Measurements from ENCODE around the gene NDUFA8. TPM values are rescaled to one million over a fixed set of nuclear protein-coding genes. Genes with fewer than 3 reads are reported as not detected.
A peak's percentile ranks its signal among the peaks of the same experiment; 100 is the strongest.

Gene NDUFA8
- total RNA-seq, 4 donors from 2014 or later, result 17.2 to 33.8 (median 28.9) TPM

- intact Hi-C loops (cut with DNase I; ENCODE audit: low total_unique reads), result no loop called here
- 72 to 73% methylated on average over 1 of the region's 1 CpG for WGBS, 2 donors
- DNase-seq (ENCODE audit: low spot score in 2 of 2), result no peak
- no peak for TF ChIP-seq POLR2A (IDR thresholded peaks at IDR 0.05)
- no peak overlapping the region for H3K4me3 ChIP-seq (ENCODE audit: low read depth, poor library complexity, severe bottlenecking)
Measured at GRCh38 chr9:122143296-122143695, 16.3 kb downstream of the NDUFA8 start.

GRCh38 chr9:122141671-122142070 lies 17.9 kb downstream of the NDUFA8 start:
- intact Hi-C loops (cut with DNase I; ENCODE audit: low total_unique reads), result no loop called here
- TF ChIP-seq, protein P1, sequence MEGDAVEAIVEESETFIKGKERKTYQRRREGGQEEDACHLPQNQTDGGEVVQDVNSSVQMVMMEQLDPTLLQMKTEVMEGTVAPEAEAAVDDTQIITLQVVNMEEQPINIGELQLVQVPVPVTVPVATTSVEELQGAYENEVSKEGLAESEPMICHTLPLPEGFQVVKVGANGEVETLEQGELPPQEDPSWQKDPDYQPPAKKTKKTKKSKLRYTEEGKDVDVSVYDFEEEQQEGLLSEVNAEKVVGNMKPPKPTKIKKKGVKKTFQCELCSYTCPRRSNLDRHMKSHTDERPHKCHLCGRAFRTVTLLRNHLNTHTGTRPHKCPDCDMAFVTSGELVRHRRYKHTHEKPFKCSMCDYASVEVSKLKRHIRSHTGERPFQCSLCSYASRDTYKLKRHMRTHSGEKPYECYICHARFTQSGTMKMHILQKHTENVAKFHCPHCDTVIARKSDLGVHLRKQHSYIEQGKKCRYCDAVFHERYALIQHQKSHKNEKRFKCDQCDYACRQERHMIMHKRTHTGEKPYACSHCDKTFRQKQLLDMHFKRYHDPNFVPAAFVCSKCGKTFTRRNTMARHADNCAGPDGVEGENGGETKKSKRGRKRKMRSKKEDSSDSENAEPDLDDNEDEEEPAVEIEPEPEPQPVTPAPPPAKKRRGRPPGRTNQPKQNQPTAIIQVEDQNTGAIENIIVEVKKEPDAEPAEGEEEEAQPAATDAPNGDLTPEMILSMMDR (IDR thresholded peaks at IDR 0.05), result no peak
- TF ChIP-seq POLR2A (IDR thresholded peaks at IDR 0.05), result no peak
- 71 to 86% methylated on average over 5 of the region's 5 CpGs for WGBS, 2 donors
- no peak overlapping the region for H3K4me3 ChIP-seq (ENCODE audit: low read depth, poor library complexity, severe bottlenecking)
- DNase-seq (ENCODE audit: low spot score in 2 of 2), result no peak

DNA sequence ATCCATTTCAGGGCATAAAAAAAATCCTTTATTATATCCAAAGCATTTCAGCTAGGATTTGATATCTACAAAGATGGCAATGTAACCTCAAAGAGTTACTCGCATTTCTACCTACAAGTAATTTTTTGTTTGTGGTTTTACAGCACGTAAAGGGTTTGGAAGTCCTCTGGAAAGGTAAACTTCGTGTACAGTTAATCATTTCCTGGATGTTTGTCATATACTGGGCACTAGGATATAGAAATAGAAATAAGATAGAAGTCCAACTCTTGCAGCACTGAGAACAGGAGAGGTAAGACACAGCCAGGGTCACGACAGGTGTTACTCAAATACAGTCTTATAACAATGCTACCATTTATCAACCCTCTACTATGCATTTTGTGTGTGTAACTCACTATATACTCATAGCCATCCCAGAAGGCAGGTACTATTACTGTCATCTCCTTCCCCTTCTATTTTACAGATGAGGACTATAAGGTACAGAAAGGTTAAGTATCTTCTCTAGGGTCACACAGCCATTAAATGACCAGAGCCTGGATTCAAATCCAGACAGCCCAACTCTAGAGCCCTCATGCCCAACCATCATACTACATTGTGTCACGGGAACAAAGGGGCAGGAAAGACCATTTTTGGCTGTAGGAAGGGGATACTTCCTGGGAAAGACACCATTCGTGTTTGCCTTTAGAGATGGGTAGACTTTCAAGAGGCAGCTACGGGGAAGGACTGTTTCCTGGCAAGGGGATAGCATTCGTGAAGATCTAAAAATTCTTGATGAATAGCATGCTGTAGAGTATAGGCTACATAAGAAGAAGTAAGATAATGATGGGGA lies 19.0 kb downstream of the NDUFA8 start:
- intact Hi-C loops (cut with DNase I; ENCODE audit: low total_unique reads), result no loop called here
- no peak for DNase-seq (ENCODE audit: low spot score in 2 of 2)
- WGBS, 2 donors, result 83 to 88% methylated on average over 8 of the region's 8 CpGs
- TF ChIP-seq, protein P1 (IDR thresholded peaks at IDR 0.05), result no peak
- TF ChIP-seq POLR2A (IDR thresholded peaks at IDR 0.05), result no peak
- no peak overlapping the region for H3K4me3 ChIP-seq (ENCODE audit: low read depth, poor library complexity, severe bottlenecking)

- 65 to 68% methylated on average over 10 of the region's 10 CpGs for WGBS, 2 donors
- TF ChIP-seq, protein P1 (IDR thresholded peaks at IDR 0.05), result no peak
- TF ChIP-seq POLR2A (IDR thresholded peaks at IDR 0.05), result no peak
- DNase-seq (ENCODE audit: low spot score in 2 of 2), result no peak
- no peak overlapping the region for H3K4me3 ChIP-seq (ENCODE audit: low read depth, poor library complexity, severe bottlenecking)
- intact Hi-C loops (cut with DNase I; ENCODE audit: low total_unique reads), result loop anchor here (10.0 kb wide), 1 partner anchor 306 kb away; no protein-coding TSS in a partner anchor
Measured at GRCh38 chr9:122138560-122139268, 20.9 kb downstream of the NDUFA8 start.

DNA sequence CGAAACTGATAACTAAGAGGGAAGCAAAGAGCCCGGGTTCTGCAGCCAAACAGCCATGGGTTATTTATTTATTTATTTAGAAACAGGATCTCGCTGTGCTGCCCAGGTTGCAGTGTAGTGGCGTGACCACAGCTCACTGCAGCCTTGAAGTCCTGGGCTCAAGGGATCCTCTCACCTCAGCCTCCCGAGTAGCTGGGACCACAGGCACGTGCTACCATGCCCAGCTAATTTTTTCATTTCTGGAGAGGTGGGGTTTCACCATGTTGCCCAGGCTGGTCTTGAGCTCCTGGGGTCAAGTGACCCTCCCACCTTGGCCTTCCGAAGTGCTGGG lies 24.1 kb downstream of the NDUFA8 start:
- no peak overlapping the region for H3K4me3 ChIP-seq (ENCODE audit: low read depth, poor library complexity, severe bottlenecking)
- TF ChIP-seq POLR2A (IDR thresholded peaks at IDR 0.05), result no peak
- TF ChIP-seq, protein P1 (IDR thresholded peaks at IDR 0.05), result no peak
- peak in 1 of 2 donors; percentile 45 for DNase-seq (ENCODE audit: low spot score in 2 of 2)
- intact Hi-C loops (cut with DNase I; ENCODE audit: low total_unique reads), result loop anchor here (10.0 kb wide), 1 partner anchor 309 kb away; no protein-coding TSS in a partner anchor
- 89% methylated on average over 7 of the region's 7 CpGs for WGBS, 2 donors

- intact Hi-C loops (cut with DNase I; ENCODE audit: low total_unique reads), result loop anchor here (10.0 kb wide), 1 partner anchor 310 kb away; no protein-coding TSS in a partner anchor
- peak in 1 of 2 donors; percentile 61 for DNase-seq (ENCODE audit: low spot score in 2 of 2)
- 59 to 62% methylated on average over 12 of the region's 12 CpGs for WGBS, 2 donors
Measured at GRCh38 chr9:122134822-122135528, 24.6 kb downstream of the NDUFA8 start.

More at GRCh38 chr9:122134822-122135528, 24.6 kb downstream of the NDUFA8 start:
- H3K4me3 ChIP-seq (ENCODE audit: low read depth, poor library complexity, severe bottlenecking), result no peak overlapping the region
- TF ChIP-seq POLR2A (IDR thresholded peaks at IDR 0.05), result no peak
- TF ChIP-seq, protein P1 (IDR thresholded peaks at IDR 0.05), result no peak

Data from lower leg skin (tissue), 4 donors.